K562 (cell line): Measurements from ENCODE around the gene LPGAT1. TPM values are rescaled to one million over a fixed set of nuclear protein-coding genes. Genes with fewer than 3 reads are reported as not detected.
A peak's percentile ranks its signal among the peaks of the same experiment; 100 is the strongest.

ENCODE experiments used
- ARID1B ChIP-seq: fragments of 450-650 bp; IDR thresholded peaks from 2 replicates; pipeline ENCODE4 v1.6.1; 2016; ENCODE audit warnings: antibody characterized with exemption, mild to moderate bottlenecking, inconsistent platforms
- ATF1 ChIP-seq, 2 experiments: fragments of 450-650 bp in 1 of 2; IDR thresholded peaks; 2 replicates each; pipeline ENCODE4 v1.6.1; 2016; ENCODE audit warnings: missing compliant biosample characterization in 1 of 2, missing genetic modification characterization in 1 of 2
- ATF7 ChIP-seq: fragments of 450-650 bp; IDR thresholded peaks from 2 replicates; pipeline ENCODE4 v1.7.1; 2014; ENCODE audit warnings: mild to moderate bottlenecking, moderate library complexity
- FIP1L1 ChIP-seq: fragments of 200-400 bp; formaldehyde crosslinking; IDR thresholded peaks from 2 replicates; pipeline ENCODE4 v1.6.1; 2018; ENCODE audit warnings: mild to moderate bottlenecking, low read depth, low read length; ENCODE audit not compliant: poor library complexity, severe bottlenecking
- FOS ChIP-seq: IDR thresholded peaks from 3 replicates; pipeline ENCODE4 v1.6.1; 2011; ENCODE audit not compliant: insufficient read length; ENCODE audit errors: extremely low read depth
- KAT2B ChIP-seq: IDR thresholded peaks from one replicate; pipeline ENCODE4 v1.6.1; 2012; ENCODE audit warnings: low read depth, mild to moderate bottlenecking, control low read depth, inconsistent platforms, low read length, moderate library complexity
- MCM2 ChIP-seq: fragments of 450-650 bp; IDR thresholded peaks from 2 replicates; pipeline ENCODE4 v1.6.1; 2017; ENCODE audit warnings: low read depth, mild to moderate bottlenecking
- MYC ChIP-seq, 2 experiments: fragments of 250-450 bp in 1 of 2; sonication (Bioruptor Pico) in 1 of 2; IDR thresholded peaks; 2 replicates each; pipeline versions ENCODE4 v1.5.1 to v1.6.1; 2012 to 2021; ENCODE audit warnings: low read depth in 2 of 2, borderline replicate concordance in 1 of 2, improper control_type of control experiment in 1 of 2, low read length in 1 of 2, mild to moderate bottlenecking in 1 of 2, moderate library complexity in 1 of 2
- NBN ChIP-seq: fragments of 450-650 bp; IDR thresholded peaks from 2 replicates; pipeline ENCODE4 v1.6.1; 2016; ENCODE audit warnings: low read depth, mild to moderate bottlenecking
- NFE2 ChIP-seq: IDR thresholded peaks from 2 replicates; pipeline ENCODE4 v1.6.1; 2014; ENCODE audit warnings: antibody characterized with exemption, low read depth
- POLR2A ChIP-seq: fragments of 450-650 bp; conservative IDR thresholded peaks from 2 replicates; pipeline ENCODE4 v1.6.1; 2016
- SMARCA4 ChIP-seq: fragments of 450-650 bp; IDR thresholded peaks from 2 replicates; pipeline ENCODE4 v1.6.1; 2016
- ZEB2 ChIP-seq: fragments of 450-650 bp; IDR thresholded peaks from 2 replicates; pipeline ENCODE4 v1.6.1; 2016
- ZNF551 ChIP-seq: fragments of 250-450 bp; sonication (Bioruptor Pico); IDR thresholded peaks from 2 replicates; pipeline ENCODE4 v1.5.0; 2021; ENCODE audit warnings: mild to moderate bottlenecking, moderate library complexity
- ZNF584 ChIP-seq: fragments of 200-800 bp; sonication (Bioruptor generic); IDR thresholded peaks from 2 replicates; pipeline ENCODE4 v1.6.1; 2016; ENCODE audit warnings: low read depth, mild to moderate bottlenecking, missing genetic modification characterization, missing compliant biosample characterization
- ZNF696 ChIP-seq: fragments of 250-450 bp; sonication (Bioruptor Pico); conservative IDR thresholded peaks from 2 replicates; pipeline ENCODE4 v1.4.0; 2020; ENCODE audit warnings: mild to moderate bottlenecking, moderate library complexity
- polyA plus RNA-seq, 8 experiments: library from polyadenylated mRNA; depleted of rRNA in 4 of 8; stranded (reverse) in 5 of 8; unstranded in 3 of 8; fragments of >200 nt; fragmentation: Nextera tagmentation in 2 of 8; fragmentation: Illumina TruSeq in 1 of 8; extraction: Ambion mirVana in 2 of 8; extraction: Trizol in 1 of 8; gene quantifications; 2 replicates each; pipeline versions ENCODE4 v1.2.1 to v1.2.3, GENCODE V29; 2011 to 2014; ENCODE audit warnings: inconsistent platforms in 1 of 8, missing spikeins in 1 of 8
- total RNA-seq, 7 experiments: library from RNA; depleted of rRNA in 6 of 7; stranded (reverse); fragments of >200 nt in 6 of 7; fragmentation: Illumina TruSeq in 2 of 7; extraction: Trizol in 2 of 7; gene quantifications; 2 replicates each; pipeline versions ENCODE4 v1.2.1 to v1.2.3, GENCODE V29; 2011 to 2021; ENCODE audit warnings: low replicate concordance in 1 of 7
- TF ChIP-seq, protein P1 (sequence below): IDR thresholded peaks from 2 replicates; pipeline ENCODE4 v1.6.1; 2016; ENCODE audit warnings: missing genetic modification characterization, missing compliant biosample characterization
- TF ChIP-seq, protein P2 (sequence below): fragments of 450-650 bp; IDR thresholded peaks from 2 replicates; pipeline ENCODE4 v1.6.1; 2016; ENCODE audit warnings: low read depth, mild to moderate bottlenecking, moderate library complexity
- TF ChIP-seq, protein P3 (sequence below): fragments of 250-450 bp; sonication (Bioruptor Pico); IDR thresholded peaks from 2 replicates; pipeline ENCODE4 v1.8.0; 2021; ENCODE audit warnings: mild to moderate bottlenecking, moderate library complexity
- TF ChIP-seq, protein P4 (sequence below): fragments of 250-450 bp; sonication (Bioruptor Pico); IDR thresholded peaks from 2 replicates; pipeline ENCODE4 v1.4.0; 2020; ENCODE audit warnings: borderline replicate concordance
- TF ChIP-seq, protein P5 (sequence below): fragments of 250-450 bp; sonication (Bioruptor Pico); IDR thresholded peaks from 2 replicates; pipeline ENCODE4 v1.5.0; 2022; ENCODE audit warnings: mild to moderate bottlenecking

LPGAT1 gene
- total and polyA plus RNA-seq, 9 of the 15 experiments (the other 6 are each of a cell fraction or from before 2014, with no cell fraction given): 5.7 to 31.4 (median 16.3) TPM

DNA sequence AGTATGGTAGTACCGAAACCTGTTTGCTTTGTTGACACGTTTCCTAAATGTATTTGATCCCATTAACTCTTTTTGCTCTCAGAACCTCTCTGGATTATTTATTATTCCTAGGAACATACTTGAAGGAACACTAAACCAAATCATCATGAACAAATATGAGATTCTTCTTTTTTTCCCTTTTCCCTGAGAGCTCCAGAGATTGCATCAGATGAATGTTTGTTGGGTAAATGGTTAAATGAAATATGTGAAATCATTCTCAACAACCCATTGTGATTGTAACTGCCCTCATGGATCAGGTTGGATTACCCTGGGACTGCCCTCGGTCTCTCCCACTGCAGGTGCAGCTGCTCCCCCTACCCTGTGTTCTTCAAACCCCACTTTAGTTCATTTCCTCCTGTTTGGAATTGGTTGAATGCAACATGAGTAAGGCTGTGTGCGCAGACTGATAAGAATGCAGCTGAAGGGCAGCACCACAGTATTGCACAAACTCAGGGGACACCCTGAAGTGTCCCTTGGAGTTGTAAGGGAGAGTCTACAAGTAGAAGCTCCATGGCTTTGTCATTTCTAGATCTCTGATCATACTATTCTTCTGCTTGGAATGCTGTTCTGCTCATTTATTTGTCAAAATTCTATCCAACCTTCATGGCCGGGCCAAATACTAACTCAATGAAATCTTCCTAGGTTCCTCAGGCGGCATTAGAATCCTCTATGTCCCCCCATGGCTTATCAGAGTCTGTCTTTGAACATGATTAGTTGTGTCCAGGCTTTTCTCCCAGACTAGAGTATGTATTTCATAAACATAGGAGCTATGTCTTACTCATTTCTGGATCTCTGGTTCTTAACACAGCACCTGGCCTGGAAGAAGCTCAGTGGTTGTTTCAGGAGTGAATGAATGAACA is 108.0 kb downstream of the LPGAT1 start (continued):
- TF ChIP-seq, protein P1, sequence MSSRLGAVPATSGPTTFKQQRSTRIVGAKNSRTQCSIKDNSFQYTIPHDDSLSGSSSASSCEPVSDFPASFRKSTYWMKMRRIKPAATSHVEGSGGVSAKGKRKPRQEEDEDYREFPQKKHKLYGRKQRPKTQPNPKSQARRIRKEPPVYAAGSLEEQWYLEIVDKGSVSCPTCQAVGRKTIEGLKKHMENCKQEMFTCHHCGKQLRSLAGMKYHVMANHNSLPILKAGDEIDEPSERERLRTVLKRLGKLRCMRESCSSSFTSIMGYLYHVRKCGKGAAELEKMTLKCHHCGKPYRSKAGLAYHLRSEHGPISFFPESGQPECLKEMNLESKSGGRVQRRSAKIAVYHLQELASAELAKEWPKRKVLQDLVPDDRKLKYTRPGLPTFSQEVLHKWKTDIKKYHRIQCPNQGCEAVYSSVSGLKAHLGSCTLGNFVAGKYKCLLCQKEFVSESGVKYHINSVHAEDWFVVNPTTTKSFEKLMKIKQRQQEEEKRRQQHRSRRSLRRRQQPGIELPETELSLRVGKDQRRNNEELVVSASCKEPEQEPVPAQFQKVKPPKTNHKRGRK (tag): no peak
- TF ChIP-seq NFE2 (peak; percentile 73), FIP1L1 (no peak), SMARCA4 (peak; percentile 96), ATF1 (CRISPR knock-in tag; IDR thresholded peaks at IDR 0.05) (no peak), ATF1 (tag; IDR thresholded peaks at IDR 0.05) (peak; percentile 70), POLR2A (no peak), KAT2B (no peak), ZNF696 (CRISPR knock-in tag) (no peak), MYC (IDR thresholded peaks at IDR 0.05; ENCODE audit: low read depth, low read length) (peak; percentile 63; the same call in 1 of the 2 replicates), MYC (CRISPR knock-in tag; IDR thresholded peaks at IDR 0.05; ENCODE audit: borderline replicate concordance, low read depth) (no peak), ATF7 (peak; percentile 90), ARID1B (peak; percentile 96), ZNF551 (CRISPR knock-in tag) (no peak), ZNF584 (CRISPR knock-in tag) (0 out of 2 replicates have a peak, but pooled peaks have one; percentile 34), MCM2 (no peak), NBN (peak; percentile 92), ZEB2 (peak; percentile 82), FOS (peak; percentile 2)
- TF ChIP-seq, protein P2, sequence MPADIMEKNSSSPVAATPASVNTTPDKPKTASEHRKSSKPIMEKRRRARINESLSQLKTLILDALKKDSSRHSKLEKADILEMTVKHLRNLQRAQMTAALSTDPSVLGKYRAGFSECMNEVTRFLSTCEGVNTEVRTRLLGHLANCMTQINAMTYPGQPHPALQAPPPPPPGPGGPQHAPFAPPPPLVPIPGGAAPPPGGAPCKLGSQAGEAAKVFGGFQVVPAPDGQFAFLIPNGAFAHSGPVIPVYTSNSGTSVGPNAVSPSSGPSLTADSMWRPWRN: peak; percentile 60; the same call in 1 of the 2 replicates
- TF ChIP-seq, protein P3, sequence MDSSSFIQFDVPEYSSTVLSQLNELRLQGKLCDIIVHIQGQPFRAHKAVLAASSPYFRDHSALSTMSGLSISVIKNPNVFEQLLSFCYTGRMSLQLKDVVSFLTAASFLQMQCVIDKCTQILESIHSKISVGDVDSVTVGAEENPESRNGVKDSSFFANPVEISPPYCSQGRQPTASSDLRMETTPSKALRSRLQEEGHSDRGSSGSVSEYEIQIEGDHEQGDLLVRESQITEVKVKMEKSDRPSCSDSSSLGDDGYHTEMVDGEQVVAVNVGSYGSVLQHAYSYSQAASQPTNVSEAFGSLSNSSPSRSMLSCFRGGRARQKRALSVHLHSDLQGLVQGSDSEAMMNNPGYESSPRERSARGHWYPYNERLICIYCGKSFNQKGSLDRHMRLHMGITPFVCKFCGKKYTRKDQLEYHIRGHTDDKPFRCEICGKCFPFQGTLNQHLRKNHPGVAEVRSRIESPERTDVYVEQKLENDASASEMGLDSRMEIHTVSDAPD (CRISPR knock-in tag): no peak
- TF ChIP-seq, protein P4, sequence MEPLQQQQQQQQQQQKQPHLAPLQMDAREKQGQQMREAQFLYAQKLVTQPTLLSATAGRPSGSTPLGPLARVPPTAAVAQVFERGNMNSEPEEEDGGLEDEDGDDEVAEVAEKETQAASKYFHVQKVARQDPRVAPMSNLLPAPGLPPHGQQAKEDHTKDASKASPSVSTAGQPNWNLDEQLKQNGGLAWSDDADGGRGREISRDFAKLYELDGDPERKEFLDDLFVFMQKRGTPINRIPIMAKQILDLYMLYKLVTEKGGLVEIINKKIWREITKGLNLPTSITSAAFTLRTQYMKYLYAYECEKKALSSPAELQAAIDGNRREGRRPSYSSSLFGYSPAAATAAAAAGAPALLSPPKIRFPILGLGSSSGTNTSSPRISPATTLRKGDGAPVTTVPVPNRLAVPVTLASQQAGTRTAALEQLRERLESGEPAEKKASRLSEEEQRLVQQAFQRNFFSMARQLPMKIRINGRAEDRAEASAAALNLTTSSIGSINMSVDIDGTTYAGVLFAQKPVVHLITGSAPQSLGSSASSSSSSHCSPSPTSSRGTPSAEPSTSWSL (CRISPR knock-in tag): no peak
- TF ChIP-seq, protein P5, sequence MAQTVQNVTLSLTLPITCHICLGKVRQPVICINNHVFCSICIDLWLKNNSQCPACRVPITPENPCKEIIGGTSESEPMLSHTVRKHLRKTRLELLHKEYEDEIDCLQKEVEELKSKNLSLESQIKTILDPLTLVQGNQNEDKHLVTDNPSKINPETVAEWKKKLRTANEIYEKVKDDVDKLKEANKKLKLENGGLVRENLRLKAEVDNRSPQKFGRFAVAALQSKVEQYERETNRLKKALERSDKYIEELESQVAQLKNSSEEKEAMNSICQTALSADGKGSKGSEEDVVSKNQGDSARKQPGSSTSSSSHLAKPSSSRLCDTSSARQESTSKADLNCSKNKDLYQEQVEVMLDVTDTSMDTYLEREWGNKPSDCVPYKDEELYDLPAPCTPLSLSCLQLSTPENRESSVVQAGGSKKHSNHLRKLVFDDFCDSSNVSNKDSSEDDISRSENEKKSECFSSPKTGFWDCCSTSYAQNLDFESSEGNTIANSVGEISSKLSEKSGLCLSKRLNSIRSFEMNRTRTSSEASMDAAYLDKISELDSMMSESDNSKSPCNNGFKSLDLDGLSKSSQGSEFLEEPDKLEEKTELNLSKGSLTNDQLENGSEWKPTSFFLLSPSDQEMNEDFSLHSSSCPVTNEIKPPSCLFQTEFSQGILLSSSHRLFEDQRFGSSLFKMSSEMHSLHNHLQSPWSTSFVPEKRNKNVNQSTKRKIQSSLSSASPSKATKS (CRISPR knock-in tag): no peak
